PC-9 (cell line): ENCODE measurements around the gene SLC13A4. TPM values are rescaled to one million over a fixed set of nuclear protein-coding genes. Genes with fewer than 3 reads are reported as not detected.
"Not testable (repeated sequence)": the region's sequence is repeated elsewhere in the genome, so short reads cannot be mapped to it uniquely, and the experiment has no call there.

Experiments
- BruUV-seq: library from RNA; stranded (reverse); fragments of 400-500 nt; replicated peaks from 2 replicates; lab custom pipeline; 2021; lab: Mats Ljungman, UMichigan
- CTCF ChIA-PET: fragments of 300-600 bp; sonication (Branson Sonifier 250); formaldehyde crosslinking; loops from one replicate; lab custom pipeline; 2022; ENCODE audit warnings: antibody characterized with exemption; lab: Charles Lee
- POLR2A ChIA-PET: fragments of 300-600 bp; sonication (Branson Sonifier 250); formaldehyde crosslinking; loops from one replicate; lab custom pipeline; 2022; ENCODE audit warnings: antibody characterized with exemption; ENCODE audit not compliant: unreplicated experiment; lab: Charles Lee
- DNase-seq, 2 experiments: peaks; one replicate each; pipeline versions ENCODE4 v3.0.0 to v3.0.0-alpha.2; 2015 to 2022; ENCODE audit warnings: mixed read lengths in 1 of 2
- H2AFZ ChIP-seq: fragments of 200-600 bp; sonication (generic); 2 replicates; pipeline ENCODE4 v1.8.1; 2017; ENCODE audit warnings: antibody characterized with exemption
- H3F3A ChIP-seq: fragments of 200-600 bp; sonication (generic); 2 replicates; pipeline ENCODE4 v1.8.1; 2017; ENCODE audit warnings: antibody characterized with exemption, mild to moderate bottlenecking, low read depth; ENCODE audit not compliant: insufficient read depth
- H3K27ac ChIP-seq: fragments of 200-600 bp; sonication (generic); 2 replicates; pipeline ENCODE4 v1.6.1; 2016; ENCODE audit warnings: mixed run types
- H3K27me3 ChIP-seq: fragments of 200-600 bp; sonication (generic); 2 replicates; pipeline ENCODE4 v1.6.1; 2016; ENCODE audit warnings: low read depth, mixed run types; ENCODE audit not compliant: insufficient read depth
- H3K36me3 ChIP-seq: fragments of 200-600 bp; sonication (generic); 2 replicates; pipeline ENCODE4 v1.6.1; 2016; ENCODE audit warnings: low read depth, mixed run types
- H3K4me1 ChIP-seq: fragments of 200-600 bp; sonication (generic); replicated peaks from 2 replicates; pipeline ENCODE4 v1.6.1; 2016; ENCODE audit warnings: mixed run types; ENCODE audit not compliant: insufficient read depth
- H3K4me2 ChIP-seq: fragments of 200-600 bp; sonication (generic); 2 replicates; pipeline ENCODE4 v1.6.1; 2017; ENCODE audit warnings: mixed run types
- H3K4me3 ChIP-seq: fragments of 200-600 bp; sonication (generic); 2 replicates; pipeline ENCODE4 v1.6.1; 2016; ENCODE audit warnings: mixed run types
- H3K79me2 ChIP-seq: fragments of 200-600 bp; sonication (generic); 2 replicates; pipeline ENCODE4 v1.6.1; 2017; ENCODE audit warnings: low read depth, mixed run types
- H3K9me2 ChIP-seq: fragments of 200-600 bp; sonication (generic); 2 replicates; pipeline ENCODE4 v1.8.1; 2017; ENCODE audit warnings: mild to moderate bottlenecking; ENCODE audit not compliant: insufficient read depth
- H3K9me3 ChIP-seq: fragments of 200-600 bp; sonication (generic); 2 replicates; pipeline ENCODE4 v1.8.1; 2016; ENCODE audit warnings: low read depth; ENCODE audit not compliant: insufficient read depth
- H4K20me1 ChIP-seq: fragments of 200-600 bp; sonication (generic); 2 replicates; pipeline ENCODE4 v1.8.1; 2017; ENCODE audit not compliant: insufficient read depth
- CTCF ChIP-seq: fragments of 200-600 bp; sonication (generic); conservative IDR thresholded peaks from 2 replicates; pipeline ENCODE4 v1.6.1; 2017; ENCODE audit warnings: mixed run types, antibody characterized with exemption, mild to moderate bottlenecking, moderate library complexity
- EZH2 ChIP-seq: fragments of 200-600 bp; sonication (generic); IDR thresholded peaks from 2 replicates; pipeline ENCODE4 v1.8.0; 2017; ENCODE audit warnings: antibody characterized with exemption, low read depth
- intact Hi-C: fragments of 100-400 bp; cut with micrococcal nuclease; formaldehyde crosslinking; loops from one replicate; pipeline ENCODE4 v1.10.0; 2022; ENCODE audit not compliant: unreplicated experiment
- total RNA-seq: library from RNA; stranded (reverse); gene quantifications from 2 replicates; pipeline ENCODE4 v1.2.3, GENCODE V29; 2021

Gene SLC13A4
- total RNA-seq, 1 experiment from 2014 or later = not detected

DNA sequence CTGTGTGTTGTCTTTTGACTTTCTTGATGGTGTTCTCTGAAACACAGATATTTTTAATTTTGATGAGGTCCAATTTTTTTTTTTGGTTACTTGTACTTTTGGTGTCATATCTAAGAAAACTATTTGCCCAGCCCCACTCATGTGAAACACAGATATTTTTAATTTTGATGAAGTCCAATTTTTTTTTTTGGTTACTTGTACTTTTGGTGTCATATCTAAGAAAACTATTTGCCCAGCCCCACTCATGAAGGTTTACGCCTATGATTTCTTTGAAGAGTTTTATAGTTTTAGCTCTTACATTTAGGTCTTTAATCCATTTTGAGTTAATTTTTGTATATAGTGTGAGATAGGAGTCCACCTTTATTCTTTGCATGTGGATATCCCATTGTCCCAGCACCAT is 60.4 kb downstream of the SLC13A4 start:
- H3F3A ChIP-seq, H4K20me1 ChIP-seq, H3K9me3 ChIP-seq, H3K27ac ChIP-seq, intact Hi-C loops, H3K4me3 ChIP-seq, POLR2A ChIA-PET, H3K27me3 ChIP-seq, H3K4me2 ChIP-seq, DNase-seq, H2AFZ ChIP-seq, CTCF ChIA-PET, H3K36me3 ChIP-seq, H3K9me2 ChIP-seq, BruUV-seq: not testable (repeated sequence)
- Histone ChIP-seq H3K4me1 (peaks cover 16% of the 10 kb centered on the region), H3K79me2 (peaks cover 97% of the 10 kb centered on the region)

GRCh38 chr7:135666846-135667245 is 61.1 kb downstream of the SLC13A4 start:
- no peak overlapping the region for H3K27ac ChIP-seq
- TF ChIP-seq EZH2 = no peak
- TF ChIP-seq CTCF = no peak
- no peaks in the 10 kb centered on the region for H3K36me3 ChIP-seq
- no peak overlapping the region for H3K4me2 ChIP-seq
- peaks cover 11% of the 10 kb centered on the region for H3F3A ChIP-seq
- no peaks in the 10 kb centered on the region for H3K9me3 ChIP-seq
- ChIA-PET POLR2A (no interaction called here), CTCF (no interaction called here)
- no peak for DNase-seq
- no peaks in the 10 kb centered on the region for H3K9me2 ChIP-seq
- intact Hi-C loops = no loop called here
- peaks cover 16% of the 10 kb centered on the region for H3K4me1 ChIP-seq
- peaks cover 94% of the 10 kb centered on the region for H3K79me2 ChIP-seq
- 0 out of 2 replicates have a peak, but pooled peaks cover 8% of the 10 kb centered on the region for H4K20me1 ChIP-seq
- no peak overlapping the region for H2AFZ ChIP-seq
- no peak overlapping the region for H3K4me3 ChIP-seq
- BruUV-seq = no TSS peak
- no peaks in the 10 kb centered on the region for H3K27me3 ChIP-seq

GRCh38 chr7:135666156-135666555 is 61.8 kb downstream of the SLC13A4 start:
- Histone ChIP-seq H3K4me3 (no peak overlapping the region), H3K27me3 (no peaks in the 10 kb centered on the region), H3F3A (peaks cover 17% of the 10 kb centered on the region), H4K20me1 (0 out of 2 replicates have a peak, but pooled peaks cover 8% of the 10 kb centered on the region), H3K9me2 (no peaks in the 10 kb centered on the region), H3K79me2 (peaks cover 87% of the 10 kb centered on the region), H2AFZ (no peak overlapping the region), H3K4me2 (no peak overlapping the region), H3K4me1 (peaks cover 16% of the 10 kb centered on the region), H3K27ac (no peak overlapping the region), H3K36me3 (no peaks in the 10 kb centered on the region), H3K9me3 (no peaks in the 10 kb centered on the region)
- ChIA-PET CTCF (no interaction called here), POLR2A (no interaction called here)
- BruUV-seq = no TSS peak
- TF ChIP-seq EZH2 = no peak
- TF ChIP-seq CTCF = no peak
- intact Hi-C loops = no loop called here
- no peak for DNase-seq

GRCh38 chr7:135665042-135665441 is 62.9 kb downstream of the SLC13A4 start:
- Histone ChIP-seq H3K27ac (no peak overlapping the region), H3K36me3 (no peaks in the 10 kb centered on the region), H3K4me2 (no peak overlapping the region; the same call in 1 of the 2 replicates), H3K9me2 (no peaks in the 10 kb centered on the region), H4K20me1 (0 out of 2 replicates have a peak, but pooled peaks cover 8% of the 10 kb centered on the region), H3F3A (peaks cover 21% of the 10 kb centered on the region), H3K27me3 (no peaks in the 10 kb centered on the region), H3K4me3 (no peak overlapping the region), H3K4me1 (peaks cover 16% of the 10 kb centered on the region), H3K9me3 (no peaks in the 10 kb centered on the region), H2AFZ (no peak overlapping the region), H3K79me2 (peaks cover 77% of the 10 kb centered on the region)
- intact Hi-C loops = no loop called here
- DNase-seq = no peak
- ChIA-PET POLR2A (interaction anchor here (0.6 kb wide), 1 partner anchor 19 kb away, joined by 3 read pairs; no protein-coding TSS in a partner anchor), CTCF (no interaction called here)
- BruUV-seq = no TSS peak
- TF ChIP-seq EZH2 = no peak
- TF ChIP-seq CTCF = no peak
